ENCODE measurements around the gene KCNMB2. TPM values are rescaled to one million over a fixed set of nuclear protein-coding genes. Genes with fewer than 3 reads are reported as not detected.

KCNMB2 gene
- total RNA-seq, 2 donors from 2014 or later: not detected

DNA sequence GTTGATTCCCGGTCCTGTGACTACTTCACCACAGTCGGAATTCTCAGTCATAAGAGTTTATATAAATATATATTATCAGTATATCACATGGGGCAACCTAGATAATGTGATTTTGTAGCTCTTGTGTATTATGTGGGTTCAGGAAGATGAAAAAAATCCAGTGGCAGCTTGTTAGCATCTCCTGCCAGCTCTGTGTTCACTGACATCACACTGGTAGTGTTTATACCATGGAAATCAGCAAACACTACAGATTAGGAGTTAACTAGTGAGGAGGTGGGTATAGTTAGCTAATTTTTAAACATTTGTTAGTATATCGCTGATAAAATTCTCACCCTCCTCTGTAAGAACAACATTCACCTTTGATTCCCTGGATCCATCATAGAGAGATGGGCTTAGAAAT lies 44.5 kb upstream of the KCNMB2 start:
- Histone ChIP-seq H3K4me3 (ENCODE audit: low read length) (no peak overlapping the region), H3K36me3 (ENCODE audit: control insufficient read depth, insufficient read depth, low read length) (no peaks in the 10 kb centered on the region), H3K9me3 (ENCODE audit: control insufficient read depth, low read length) (peaks cover 34% of the 10 kb centered on the region), H3K4me1 (ENCODE audit: control insufficient read depth, insufficient read depth, low read length) (peaks cover 4% of the 10 kb centered on the region), H3K27me3 (ENCODE audit: control insufficient read depth, insufficient read depth, low read length, poor library complexity, severe bottlenecking) (peaks cover 20% of the 10 kb centered on the region), H3K9ac (ENCODE audit: extremely low read depth, low read length, poor library complexity, severe bottlenecking) (no peak overlapping the region), H3K27ac (ENCODE audit: low read depth, low read length) (no peak overlapping the region)
- WGBS, 2 experiments (ENCODE audit: insufficient coverage in 1 of 2, insufficient read length in 1 of 2): 90% methylated on average over 2 of the region's 3 CpGs; no CpG with 5 or more reads in 1 of the 2 experiments
- DNase-seq: no peak
- H3K27ac Mint-ChIP-seq: no peak overlapping the region
- H3K36me3 Mint-ChIP-seq (ENCODE audit: low read depth): peaks cover 11% of the 10 kb centered on the region
- no peak overlapping the region for H3K4me3 Mint-ChIP-seq
- peaks cover 22% of the 10 kb centered on the region for H3K4me1 Mint-ChIP-seq
- no peak for TF ChIP-seq CTCF (conservative IDR thresholded peaks at IDR 0.05)
- H3K9me3 Mint-ChIP-seq: peaks cover 31% of the 10 kb centered on the region
- H3K27me3 Mint-ChIP-seq (ENCODE audit: insufficient read depth): peaks cover 31% of the 10 kb centered on the region

- no peak overlapping the region for H3K9ac ChIP-seq (ENCODE audit: extremely low read depth, low read length, poor library complexity, severe bottlenecking)
- peaks cover 42% of the 10 kb centered on the region for H3K9me3 ChIP-seq (ENCODE audit: control insufficient read depth, low read length)
- peaks cover 15% of the 10 kb centered on the region for H3K4me1 Mint-ChIP-seq
- H3K27ac Mint-ChIP-seq: no peak overlapping the region
- peaks cover 20% of the 10 kb centered on the region for H3K27me3 ChIP-seq (ENCODE audit: control insufficient read depth, insufficient read depth, low read length, poor library complexity, severe bottlenecking)
- H3K4me3 ChIP-seq (ENCODE audit: low read length): no peak overlapping the region
- no peaks in the 10 kb centered on the region for H3K36me3 ChIP-seq (ENCODE audit: control insufficient read depth, insufficient read depth, low read length)
- WGBS, 2 experiments (ENCODE audit: insufficient coverage in 1 of 2, insufficient read length in 1 of 2): 30 to 60% methylated on average over 1 to 3 of the region's 3 CpGs
- H3K9me3 Mint-ChIP-seq: peaks cover 38% of the 10 kb centered on the region
- H3K4me1 ChIP-seq (ENCODE audit: control insufficient read depth, insufficient read depth, low read length): peaks cover 4% of the 10 kb centered on the region
- no peak for TF ChIP-seq CTCF (conservative IDR thresholded peaks at IDR 0.05)
- H3K27me3 Mint-ChIP-seq (ENCODE audit: insufficient read depth): peaks cover 31% of the 10 kb centered on the region
- H3K27ac ChIP-seq (ENCODE audit: low read depth, low read length): no peak overlapping the region
- H3K4me3 Mint-ChIP-seq: no peak overlapping the region
- peak; percentile 62 for DNase-seq
- peaks cover 16% of the 10 kb centered on the region for H3K36me3 Mint-ChIP-seq (ENCODE audit: low read depth)
Measured at GRCh38 chr3:178492491-178492890, 43.7 kb upstream of the KCNMB2 start.

DNA sequence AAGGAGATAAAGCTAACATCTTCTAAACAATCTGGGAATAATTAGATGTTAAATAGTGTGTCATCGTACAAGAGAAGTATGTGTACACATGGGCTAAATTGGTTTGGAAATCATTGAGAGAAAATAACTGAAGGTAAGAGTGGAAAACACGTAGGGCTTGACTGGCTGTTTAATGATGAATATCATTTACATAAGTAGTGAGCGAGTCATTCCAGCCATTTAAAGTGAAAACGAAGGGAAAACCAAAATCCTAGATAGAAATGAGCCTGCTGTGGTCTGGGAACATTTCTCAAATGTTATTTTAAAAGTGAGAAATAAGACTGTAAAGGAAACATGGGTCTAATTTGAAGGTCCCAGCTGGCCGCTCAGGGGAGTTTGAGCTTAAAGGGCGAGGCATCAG lies 41.9 kb upstream of the KCNMB2 start:
- WGBS, 2 experiments (ENCODE audit: insufficient coverage in 1 of 2, insufficient read length in 1 of 2): 70 to 72% methylated on average over 5 to 6 of the region's 6 CpGs
- peaks cover 14% of the 10 kb centered on the region for H3K27me3 Mint-ChIP-seq (ENCODE audit: insufficient read depth)
- no peak for TF ChIP-seq CTCF (conservative IDR thresholded peaks at IDR 0.05)
- no peak overlapping the region for H3K4me3 Mint-ChIP-seq
- peaks cover 4% of the 10 kb centered on the region for H3K4me1 ChIP-seq (ENCODE audit: control insufficient read depth, insufficient read depth, low read length)
- no peak overlapping the region for H3K27ac Mint-ChIP-seq
- no peak overlapping the region for H3K4me3 ChIP-seq (ENCODE audit: low read length)
- peaks cover 18% of the 10 kb centered on the region for H3K36me3 Mint-ChIP-seq (ENCODE audit: low read depth)
- no peaks in the 10 kb centered on the region for H3K36me3 ChIP-seq (ENCODE audit: control insufficient read depth, insufficient read depth, low read length)
- H3K27me3 ChIP-seq (ENCODE audit: control insufficient read depth, insufficient read depth, low read length, poor library complexity, severe bottlenecking): peaks cover 4% of the 10 kb centered on the region
- peaks cover 45% of the 10 kb centered on the region for H3K9me3 ChIP-seq (ENCODE audit: control insufficient read depth, low read length)
- peaks cover 44% of the 10 kb centered on the region for H3K9me3 Mint-ChIP-seq
- H3K9ac ChIP-seq (ENCODE audit: extremely low read depth, low read length, poor library complexity, severe bottlenecking): no peak overlapping the region
- H3K27ac ChIP-seq (ENCODE audit: low read depth, low read length): no peak overlapping the region
- DNase-seq: no peak
- peaks cover 19% of the 10 kb centered on the region for H3K4me1 Mint-ChIP-seq
